Measurements from ENCODE around the gene SERPINB6. TPM values are rescaled to one million over a fixed set of nuclear protein-coding genes. Genes with fewer than 3 reads are reported as not detected.
A peak's percentile ranks its signal among the peaks of the same experiment; 100 is the strongest.

Gene SERPINB6
- total RNA-seq, 1 experiment from 2014 or later = 39.0 TPM

GRCh38 chr6:3007571-3007970 lies 36.2 kb upstream of the SERPINB6 start:
- Mint-ChIP-seq H3K36me3 (ENCODE audit: insufficient read depth in 1 of 3, low read depth in 3 of 3) (peaks cover 77 to 89% (median 84%) of the 10 kb centered on the region in 3 experiments), H3K9me3 (peaks cover 31 to 33% of the 10 kb centered on the region in 2 experiments), H3K27me3 (ENCODE audit: low read depth) (no peaks in the 10 kb centered on the region), H3K27ac (peak overlapping the region; percentile 61 to 96 (median 87)), H3K4me1 (peaks cover 55 to 64% of the 10 kb centered on the region in 2 experiments), H3K4me3 (no peak overlapping the region)
- Histone ChIP-seq H3K27ac (ENCODE audit: insufficient read length, low read depth, low read length) (no peak overlapping the region), H3K18ac (ENCODE audit: insufficient read length, low read depth, low read length) (no peak overlapping the region), H4K20me1 (ENCODE audit: control insufficient read depth, insufficient read depth, insufficient read length) (no peaks in the 10 kb centered on the region), H4K91ac (ENCODE audit: insufficient read length, low read depth, low read length) (no peak overlapping the region), H3T11ph (ENCODE audit: low read length) (no peak overlapping the region), H3K9me3 (ENCODE audit: control insufficient read depth, low read depth, low read length) (peaks cover 25% of the 10 kb centered on the region), H4K8ac (replicated peaks; ENCODE audit: insufficient read length, low read depth, low read length) (no peak overlapping the region), H3K23me2 (ENCODE audit: insufficient read length, low read depth, low read length, poor library complexity, severe bottlenecking) (no peaks in the 10 kb centered on the region), H2BK15ac (ENCODE audit: low read depth, low read length) (no peak overlapping the region), H3K27me3 (ENCODE audit: insufficient read depth, low read length) (no peaks in the 10 kb centered on the region), H2BK5ac (ENCODE audit: insufficient read length, low read length) (no peak overlapping the region), H2AK5ac (ENCODE audit: insufficient read length, low read length) (no peak overlapping the region), H3K79me2 (ENCODE audit: insufficient read depth, low read length) (peaks cover 1% of the 10 kb centered on the region; the same call in 1 of the 2 replicates), H3K14ac (ENCODE audit: insufficient read depth, low read length) (no peak overlapping the region), H2BK120ac (ENCODE audit: low read depth, low read length, poor library complexity, severe bottlenecking) (no peak overlapping the region), H3K4me1 (ENCODE audit: insufficient read depth, low read length) (peaks cover 2% of the 10 kb centered on the region; the same call in 1 of the 2 replicates), H3K23ac (ENCODE audit: insufficient read length, low read depth, low read length) (no peak overlapping the region), H2BK12ac (ENCODE audit: insufficient read length, low read depth, low read length) (no peak overlapping the region), H3K4me2 (ENCODE audit: insufficient read depth, insufficient read length, low read length) (no peak overlapping the region), H4K5ac (ENCODE audit: insufficient read length, low read depth, low read length) (no peak overlapping the region), H3K4ac (ENCODE audit: low read depth, low read length) (no peak overlapping the region), H2BK20ac (ENCODE audit: low read depth, low read length, poor library complexity, severe bottlenecking) (peak overlapping the region; percentile 60), H2AFZ (ENCODE audit: low read length) (no peak overlapping the region), H3K56ac (ENCODE audit: insufficient read length, low read depth, low read length) (no peak overlapping the region), H3K9ac (ENCODE audit: extremely low read depth, insufficient read length, low read length) (no peak overlapping the region), H3K79me1 (ENCODE audit: insufficient read depth, low read depth, low read length, poor library complexity, severe bottlenecking) (peaks cover 4% of the 10 kb centered on the region)
- no CpG with 5 or more reads among the region's 3 CpGs for WGBS (ENCODE audit: extremely low coverage, insufficient read length, low lambda C conversion rate)
- DNase-seq = no peak
- TF ChIP-seq, protein P1, sequence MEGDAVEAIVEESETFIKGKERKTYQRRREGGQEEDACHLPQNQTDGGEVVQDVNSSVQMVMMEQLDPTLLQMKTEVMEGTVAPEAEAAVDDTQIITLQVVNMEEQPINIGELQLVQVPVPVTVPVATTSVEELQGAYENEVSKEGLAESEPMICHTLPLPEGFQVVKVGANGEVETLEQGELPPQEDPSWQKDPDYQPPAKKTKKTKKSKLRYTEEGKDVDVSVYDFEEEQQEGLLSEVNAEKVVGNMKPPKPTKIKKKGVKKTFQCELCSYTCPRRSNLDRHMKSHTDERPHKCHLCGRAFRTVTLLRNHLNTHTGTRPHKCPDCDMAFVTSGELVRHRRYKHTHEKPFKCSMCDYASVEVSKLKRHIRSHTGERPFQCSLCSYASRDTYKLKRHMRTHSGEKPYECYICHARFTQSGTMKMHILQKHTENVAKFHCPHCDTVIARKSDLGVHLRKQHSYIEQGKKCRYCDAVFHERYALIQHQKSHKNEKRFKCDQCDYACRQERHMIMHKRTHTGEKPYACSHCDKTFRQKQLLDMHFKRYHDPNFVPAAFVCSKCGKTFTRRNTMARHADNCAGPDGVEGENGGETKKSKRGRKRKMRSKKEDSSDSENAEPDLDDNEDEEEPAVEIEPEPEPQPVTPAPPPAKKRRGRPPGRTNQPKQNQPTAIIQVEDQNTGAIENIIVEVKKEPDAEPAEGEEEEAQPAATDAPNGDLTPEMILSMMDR (conservative IDR thresholded peaks at IDR 0.05) = no peak

All from H9 (cell line).